Stomach (tissue), 4 donors: Measurements from ENCODE around the gene PRKCB.

Source experiments
- CTCF ChIP-seq, 7 experiments: fragments of 450-650 bp in 4 of 7; fragments of 200-600 bp in 3 of 7; sonication (generic) in 3 of 7; IDR thresholded peaks; one replicate each; pipeline ENCODE4 v1.5.1; 2016 to 2019; ENCODE audit warnings: antibody characterized with exemption in 7 of 7, control low read depth in 2 of 7, mild to moderate bottlenecking in 1 of 7
- EP300 ChIP-seq: sonication (generic); formaldehyde crosslinking; IDR thresholded peaks from one replicate; pipeline ENCODE4 v1.6.1; 2017; ENCODE audit warnings: antibody characterized with exemption

GRCh38 chr16:23879735-23880373 is 44.1 kb downstream of the PRKCB start:
- no peak for TF ChIP-seq EP300
- no peak for TF ChIP-seq CTCF (IDR thresholded peaks at IDR 0.05)
